ENCODE results near the gene MYO16. TPM values are rescaled to one million over a fixed set of nuclear protein-coding genes. Genes with fewer than 3 reads are reported as not detected.

MYO16 gene
- total and polyA plus RNA-seq, 2 donors (not counting 1 experiment from before 2014, with no cell fraction given), result under 0.01 to 0.01 TPM

DNA sequence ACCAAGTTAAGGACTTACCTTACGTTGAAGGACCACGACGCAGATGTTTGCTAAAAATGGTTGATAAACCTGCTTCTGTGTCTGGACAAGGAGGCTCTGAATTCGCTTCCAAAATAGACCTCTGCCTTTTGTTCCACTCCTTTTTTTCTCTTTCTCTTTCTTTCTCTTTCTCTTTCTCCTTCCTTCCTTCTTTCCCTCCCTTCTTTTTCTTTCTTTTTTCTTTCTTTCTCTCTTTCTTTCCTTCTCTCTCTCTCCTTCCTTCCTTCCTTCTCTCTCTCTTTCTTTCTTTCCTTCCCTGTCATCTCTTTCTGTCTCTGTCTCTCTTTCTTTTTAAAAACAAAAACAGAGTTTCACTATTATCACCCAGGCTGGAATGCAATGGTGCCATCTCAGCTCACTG, 290.7 kb downstream of the MYO16 start:
- TF ChIP-seq CTCF (conservative IDR thresholded peaks at IDR 0.05 in 1 of 2, IDR thresholded peaks at IDR 0.05 in 1 of 2; ENCODE audit: low read depth in 1 of 2, low read length in 2 of 2) (no peak), EZH2 (IDR thresholded peaks at IDR 0.05; ENCODE audit: low read length, missing control alignments) (no peak)
- H3K9me3 ChIP-seq (ENCODE audit: control insufficient read depth, insufficient read depth, low read depth, low read length), result no peaks in the 10 kb centered on the region

DNA sequence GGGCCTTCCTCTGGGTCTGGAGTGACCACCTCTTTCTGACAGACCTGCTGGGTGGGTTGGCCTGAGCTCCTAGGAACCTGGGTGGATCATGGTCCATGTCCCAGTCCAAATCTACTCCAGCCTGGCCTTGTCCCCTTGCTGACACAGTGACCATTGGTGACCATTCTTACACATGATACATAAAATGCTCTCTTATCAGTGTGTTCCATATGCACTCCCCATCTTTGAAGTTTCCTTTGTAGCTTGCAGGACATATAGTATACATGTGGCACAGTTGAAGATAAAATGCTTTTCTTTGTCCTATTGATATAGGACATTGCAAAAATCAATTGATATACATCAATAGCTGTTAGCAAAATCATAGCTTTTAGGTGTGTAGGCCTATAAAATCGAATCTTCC, 291.8 kb downstream of the MYO16 start:
- Histone ChIP-seq H4K20me1 (ENCODE audit: control insufficient read depth, extremely low read depth, insufficient read depth, low read length) (no peaks in the 10 kb centered on the region), H3K4me2 (ENCODE audit: extremely low read depth, insufficient read depth, low read length) (no peak overlapping the region), H3K9me3 (ENCODE audit: control insufficient read depth, insufficient read depth, low read depth, low read length) (no peaks in the 10 kb centered on the region), H3K4me1 (ENCODE audit: control insufficient read depth, extremely low read depth, insufficient read depth, low read length) (no peaks in the 10 kb centered on the region), H3K9ac (ENCODE audit: insufficient read depth, low read length) (no peak overlapping the region), H3K4me3 (replicated peaks in 1 of 4; ENCODE audit: control extremely low read depth in 1 of 4, insufficient read depth in 1 of 4, low read depth in 3 of 4, low read length in 4 of 4) (no peak overlapping the region), H3K27ac (ENCODE audit: insufficient read depth, low read length) (no peak overlapping the region), H2AFZ (ENCODE audit: low read length) (no peak overlapping the region), H3K27me3 (ENCODE audit: control insufficient read depth, insufficient read depth, low read length) (no peaks in the 10 kb centered on the region), H3K79me2 (ENCODE audit: control insufficient read depth, insufficient read depth, low read length) (no peaks in the 10 kb centered on the region), H3K36me3 (ENCODE audit: control insufficient read depth, insufficient read depth, low read length) (no peaks in the 10 kb centered on the region)
- TF ChIP-seq CTCF (conservative IDR thresholded peaks at IDR 0.05 in 1 of 2, IDR thresholded peaks at IDR 0.05 in 1 of 2; ENCODE audit: low read depth in 1 of 2, low read length in 2 of 2) (no peak), EZH2 (IDR thresholded peaks at IDR 0.05; ENCODE audit: low read length, missing control alignments) (no peak)
- no peak for DNase-seq (ENCODE audit: low read depth in 2 of 2)

More for the DNA sequence above, 290.7 kb downstream of the MYO16 start:
- Histone ChIP-seq H3K9ac (ENCODE audit: insufficient read depth, low read length) (no peak overlapping the region), H3K27me3 (ENCODE audit: control insufficient read depth, insufficient read depth, low read length) (no peaks in the 10 kb centered on the region), H3K4me2 (ENCODE audit: extremely low read depth, insufficient read depth, low read length) (no peak overlapping the region), H3K4me1 (ENCODE audit: control insufficient read depth, extremely low read depth, insufficient read depth, low read length) (peaks cover 3% of the 10 kb centered on the region), H2AFZ (ENCODE audit: low read length) (no peak overlapping the region), H3K4me3 (replicated peaks in 1 of 4; ENCODE audit: control extremely low read depth in 1 of 4, insufficient read depth in 1 of 4, low read depth in 3 of 4, low read length in 4 of 4) (no peak overlapping the region), H3K79me2 (ENCODE audit: control insufficient read depth, insufficient read depth, low read length) (no peaks in the 10 kb centered on the region), H3K27ac (ENCODE audit: insufficient read depth, low read length) (no peak overlapping the region), H4K20me1 (ENCODE audit: control insufficient read depth, extremely low read depth, insufficient read depth, low read length) (no peaks in the 10 kb centered on the region), H3K36me3 (ENCODE audit: control insufficient read depth, insufficient read depth, low read length) (no peaks in the 10 kb centered on the region)
- no peak for DNase-seq (ENCODE audit: low read depth in 2 of 2)

DNA sequence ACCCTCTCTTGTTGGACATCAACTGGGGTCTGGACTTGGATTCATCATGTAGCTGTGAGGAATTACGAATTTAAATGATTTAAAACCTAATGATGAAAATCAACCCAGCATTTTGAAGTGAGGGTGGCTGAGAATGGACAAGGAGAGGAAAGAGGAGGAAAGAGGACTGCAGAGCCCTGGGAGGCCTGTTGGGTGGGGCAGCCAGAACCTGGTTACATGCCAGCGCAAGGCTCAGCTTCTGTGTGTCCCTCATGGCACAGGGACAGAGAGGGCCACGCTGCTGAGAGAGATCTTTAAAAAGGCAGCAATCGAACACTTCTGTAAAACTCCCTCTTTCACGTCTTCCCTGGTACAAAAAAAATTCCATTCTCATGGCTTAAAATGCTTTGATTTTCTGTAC, 292.7 kb downstream of the MYO16 start:
- no peak overlapping the region for H2AFZ ChIP-seq (ENCODE audit: low read length)
- H3K4me1 ChIP-seq (ENCODE audit: control insufficient read depth, extremely low read depth, insufficient read depth, low read length), result no peaks in the 10 kb centered on the region
- H4K20me1 ChIP-seq (ENCODE audit: control insufficient read depth, extremely low read depth, insufficient read depth, low read length), result no peaks in the 10 kb centered on the region
- no peaks in the 10 kb centered on the region for H3K9me3 ChIP-seq (ENCODE audit: control insufficient read depth, insufficient read depth, low read depth, low read length)
- H3K4me3 ChIP-seq (replicated peaks in 1 of 4; ENCODE audit: control extremely low read depth in 1 of 4, insufficient read depth in 1 of 4, low read depth in 3 of 4, low read length in 4 of 4), result no peak overlapping the region
- H3K27me3 ChIP-seq (ENCODE audit: control insufficient read depth, insufficient read depth, low read length), result no peaks in the 10 kb centered on the region
- H3K27ac ChIP-seq (ENCODE audit: insufficient read depth, low read length), result no peak overlapping the region
- H3K79me2 ChIP-seq (ENCODE audit: control insufficient read depth, insufficient read depth, low read length), result no peaks in the 10 kb centered on the region
- no peak overlapping the region for H3K9ac ChIP-seq (ENCODE audit: insufficient read depth, low read length)
- no peak for DNase-seq (ENCODE audit: low read depth in 2 of 2)
- no peak overlapping the region for H3K4me2 ChIP-seq (ENCODE audit: extremely low read depth, insufficient read depth, low read length)
- no peaks in the 10 kb centered on the region for H3K36me3 ChIP-seq (ENCODE audit: control insufficient read depth, insufficient read depth, low read length)
- TF ChIP-seq CTCF (conservative IDR thresholded peaks at IDR 0.05 in 1 of 2, IDR thresholded peaks at IDR 0.05 in 1 of 2; ENCODE audit: low read depth in 1 of 2, low read length in 2 of 2), result no peak
- no peak for TF ChIP-seq EZH2 (IDR thresholded peaks at IDR 0.05; ENCODE audit: low read length, missing control alignments)
